SK-N-SH treated with all-trans-retinoic acid at 6 μM for 48 hours (cell line): ENCODE results near the gene DIDO1.

ENCODE experiments used
- ATAC-seq: fragments of 200-7000 bp; cut with Tn5 transposase; 3 replicates; pipeline ENCODE4 v1.9.1; 2020; ENCODE audit warnings: mild to moderate bottlenecking, moderate library complexity
- ARNTL ChIP-seq: fragments of 450-650 bp; formaldehyde crosslinking; IDR thresholded peaks from 2 replicates; pipeline ENCODE4 v1.5.0; 2020; ENCODE audit warnings: low read depth, mild to moderate bottlenecking, moderate library complexity, borderline replicate concordance
- BACH2 ChIP-seq: fragments of 250-450 bp; sonication (Bioruptor Pico); IDR thresholded peaks from 2 replicates; pipeline ENCODE4 v1.9.0; 2021; ENCODE audit warnings: mild to moderate bottlenecking, borderline replicate concordance
- CREB5 ChIP-seq: fragments of 250-450 bp; sonication (Bioruptor Pico); IDR thresholded peaks from 2 replicates; pipeline ENCODE4 v1.5.1; 2020; ENCODE audit warnings: low read depth, mild to moderate bottlenecking, moderate library complexity
- CSRNP3 ChIP-seq: fragments of 250-450 bp; sonication (Bioruptor Pico); IDR thresholded peaks from 2 replicates; pipeline ENCODE4 v1.5.1; 2021; ENCODE audit warnings: mild to moderate bottlenecking, moderate library complexity
- ESRRG ChIP-seq: fragments of 250-450 bp; sonication (Bioruptor Pico); IDR thresholded peaks from 2 replicates; pipeline ENCODE4 v1.6.1; 2021; ENCODE audit warnings: mild to moderate bottlenecking
- GLIS3 ChIP-seq: fragments of 250-450 bp; sonication (Bioruptor Pico); IDR thresholded peaks from 2 replicates; pipeline ENCODE4 v1.5.0; 2020; ENCODE audit warnings: mild to moderate bottlenecking, moderate library complexity
- ISL1 ChIP-seq: fragments of 250-450 bp; sonication (Bioruptor Pico); IDR thresholded peaks from 2 replicates; pipeline ENCODE4 v2.1.2; 2022; ENCODE audit warnings: mild to moderate bottlenecking, moderate library complexity
- OSR1 ChIP-seq: fragments of 250-450 bp; sonication (Bioruptor Pico); IDR thresholded peaks from 2 replicates; pipeline ENCODE4 v1.8.0; 2022; ENCODE audit warnings: moderate library complexity, mild to moderate bottlenecking, inconsistent platforms
- PATZ1 ChIP-seq: fragments of 250-450 bp; sonication (Bioruptor Pico); IDR thresholded peaks from 2 replicates; pipeline ENCODE4 v1.8.0; 2020; ENCODE audit warnings: mild to moderate bottlenecking, moderate library complexity, borderline replicate concordance
- POU6F1 ChIP-seq: fragments of 250-450 bp; sonication (Bioruptor Pico); IDR thresholded peaks from 2 replicates; pipeline ENCODE4 v1.8.0; 2021; ENCODE audit warnings: low read depth, mild to moderate bottlenecking, moderate library complexity, borderline replicate concordance
- PPARA ChIP-seq: fragments of 250-450 bp; sonication (Bioruptor Pico); IDR thresholded peaks from 2 replicates; pipeline ENCODE4 v1.5.0; 2020; ENCODE audit warnings: mild to moderate bottlenecking, borderline replicate concordance
- TCF4 ChIP-seq: fragments of 250-450 bp; sonication (Bioruptor Pico); IDR thresholded peaks from 2 replicates; pipeline ENCODE4 v1.8.0; 2021; ENCODE audit warnings: mild to moderate bottlenecking, moderate library complexity, borderline replicate concordance
- TOX ChIP-seq: fragments of 250-450 bp; sonication (Bioruptor Pico); IDR thresholded peaks from 2 replicates; pipeline ENCODE4 v1.8.0; 2021; ENCODE audit warnings: mild to moderate bottlenecking, moderate library complexity, borderline replicate concordance
- ZC3H10 ChIP-seq: fragments of 250-450 bp; sonication (Bioruptor Pico); IDR thresholded peaks from 2 replicates; pipeline ENCODE4 v1.5.1; 2021; ENCODE audit warnings: mild to moderate bottlenecking, moderate library complexity
- ZFP3 ChIP-seq: fragments of 250-450 bp; sonication (Bioruptor Pico); IDR thresholded peaks from 2 replicates; pipeline ENCODE4 v1.5.0; 2020; ENCODE audit warnings: mild to moderate bottlenecking, moderate library complexity
- ZFP30 ChIP-seq: fragments of 450-650 bp; formaldehyde crosslinking; IDR thresholded peaks from 2 replicates; pipeline ENCODE4 v1.5.0; 2022; ENCODE audit warnings: mild to moderate bottlenecking, moderate library complexity
- ZNF565 ChIP-seq: fragments of 450-650 bp; formaldehyde crosslinking; conservative IDR thresholded peaks from 2 replicates; pipeline ENCODE4 v1.5.0; 2020; ENCODE audit warnings: low read depth, mild to moderate bottlenecking, moderate library complexity
- ZNF70 ChIP-seq: fragments of 450-650 bp; formaldehyde crosslinking; IDR thresholded peaks from 2 replicates; pipeline ENCODE4 v1.5.0; 2020; ENCODE audit warnings: mild to moderate bottlenecking, moderate library complexity
- ZNF8 ChIP-seq: fragments of 450-650 bp; formaldehyde crosslinking; IDR thresholded peaks from 2 replicates; pipeline ENCODE4 v1.5.0; 2020; ENCODE audit warnings: mild to moderate bottlenecking, moderate library complexity

DIDO1 gene

GRCh38 chr20:62829231-62830230 is 96.8 kb downstream of the DIDO1 start:
- TF ChIP-seq POU6F1 (CRISPR knock-in tag) (no peak), CREB5 (CRISPR knock-in tag) (no peak), CSRNP3 (CRISPR knock-in tag) (no peak), ZNF8 (CRISPR knock-in tag) (no peak), ZC3H10 (no peak), TOX (no peak), TCF4 (CRISPR knock-in tag) (no peak), BACH2 (CRISPR knock-in tag) (no peak), ZNF70 (CRISPR knock-in tag) (no peak), PATZ1 (CRISPR knock-in tag) (no peak), ARNTL (CRISPR knock-in tag) (no peak), GLIS3 (no peak), ZFP30 (CRISPR knock-in tag) (no peak)
- TF ChIP-seq, all 23 proteins: peak for 0
- ATAC-seq, result no peak

- no peak for ATAC-seq
- TF ChIP-seq OSR1 (CRISPR knock-in tag) (no peak), ARNTL (CRISPR knock-in tag) (no peak), TCF4 (CRISPR knock-in tag) (no peak), ZFP3 (CRISPR knock-in tag) (no peak), CREB5 (CRISPR knock-in tag) (no peak), GLIS3 (no peak), POU6F1 (CRISPR knock-in tag) (no peak), ESRRG (no peak), ZNF70 (CRISPR knock-in tag) (no peak), ISL1 (CRISPR knock-in tag) (no peak), PPARA (CRISPR knock-in tag) (no peak), ZNF8 (CRISPR knock-in tag) (no peak), PATZ1 (CRISPR knock-in tag) (no peak), CSRNP3 (CRISPR knock-in tag) (no peak), ZNF565 (no peak), TOX (no peak), ZFP30 (CRISPR knock-in tag) (no peak)
- TF ChIP-seq, all 23 proteins: peak for 0
Measured at GRCh38 chr20:62828511-62829230, 97.6 kb downstream of the DIDO1 start.
